NT2/D1 (cell line): ENCODE measurements around the gene AHSG.

Source experiments
- SUZ12 ChIP-seq: IDR thresholded peaks from 2 replicates; pipeline ENCODE4 v1.6.1; 2011; ENCODE audit not compliant: insufficient read length, insufficient read depth; ENCODE audit errors: extremely low read depth
- YY1 ChIP-seq: IDR thresholded peaks from 2 replicates; pipeline ENCODE4 v1.6.1; 2011; ENCODE audit not compliant: insufficient read length, insufficient read depth

DNA sequence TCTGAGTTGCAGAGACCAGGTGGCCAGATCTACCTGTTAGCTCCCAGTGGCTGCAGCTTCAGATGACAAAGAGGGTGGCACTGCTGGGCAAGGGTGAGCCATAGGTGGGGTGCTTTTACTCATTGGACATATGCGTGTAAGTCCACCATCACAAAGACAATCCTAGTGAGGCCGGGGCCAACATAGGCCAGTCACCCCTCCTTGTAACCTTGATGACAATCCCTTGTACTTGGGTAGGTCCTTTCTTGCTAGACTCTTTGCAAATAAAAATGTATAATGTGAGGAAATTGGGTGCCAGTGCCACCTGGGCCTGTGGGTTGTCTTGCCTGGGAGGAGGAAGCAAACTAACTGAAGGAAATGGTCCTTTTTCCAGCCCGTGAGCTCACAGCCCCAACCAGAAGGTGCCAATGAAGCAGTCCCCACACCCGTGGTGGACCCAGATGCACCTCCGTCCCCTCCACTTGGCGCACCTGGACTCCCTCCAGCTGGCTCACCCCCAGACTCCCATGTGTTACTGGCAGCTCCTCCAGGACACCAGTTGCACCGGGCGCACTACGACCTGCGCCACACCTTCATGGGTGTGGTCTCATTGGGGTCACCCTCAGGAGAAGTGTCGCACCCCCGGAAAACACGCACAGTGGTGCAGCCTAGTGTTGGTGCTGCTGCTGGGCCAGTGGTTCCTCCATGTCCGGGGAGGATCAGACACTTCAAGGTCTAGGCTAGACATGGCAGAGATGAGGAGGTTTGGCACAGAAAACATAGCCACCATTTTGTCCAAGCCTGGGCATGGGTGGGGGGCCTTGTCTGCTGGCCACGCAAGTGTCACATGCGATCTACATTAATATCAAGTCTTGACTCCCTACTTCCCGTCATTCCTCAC is 7.6 kb downstream of the AHSG start:
- TF ChIP-seq YY1 (no peak), SUZ12 (no peak)
